Cardiac fibroblast (primary cell): ENCODE data around the gene ADAMTS4.

Experiments used
- DNase-seq, 2 donors: peaks; one replicate each; pipeline versions ENCODE4 v3.0.0 to v3.0.0-alpha.2; 2010; ENCODE audit warnings: low read depth in 2 of 2
- H3K4me3 ChIP-seq, 2 donors: replicated peaks in 1 of 2; 1 replicate in 1 of 2; 2 replicates in 1 of 2; pipeline ENCODE4 v1.5.1; 2011; ENCODE audit warnings: low read depth in 2 of 2, low read length in 2 of 2, mild to moderate bottlenecking in 2 of 2, moderate library complexity in 1 of 2
- CTCF ChIP-seq: IDR thresholded peaks from one replicate; pipeline ENCODE4 v1.5.1; 2011; ENCODE audit warnings: low read depth, mild to moderate bottlenecking, low read length, inconsistent platforms

The ADAMTS4 gene

GRCh38 chr1:161160671-161161145, 38.1 kb downstream of the ADAMTS4 start:
- TF ChIP-seq CTCF: no peak
- DNase-seq: no peak
- no peak overlapping the region for H3K4me3 ChIP-seq

GRCh38 chr1:161159913-161160243, 39.0 kb downstream of the ADAMTS4 start:
- TF ChIP-seq CTCF: no peak
- peak overlapping the region; percentile 91 to 97 for H3K4me3 ChIP-seq
- no peak for DNase-seq

- peak; percentile 91 to 92 for DNase-seq
- H3K4me3 ChIP-seq: peak within 1 kb of the TSS; percentile 91 to 97
- TF ChIP-seq CTCF: peak; percentile 67
These were observed 39.6 kb downstream of the ADAMTS4 start, which contains the start of gene USP21 for GRCh38 chr1:161159087-161159912. Gene USP21 (plus strand): TSS chr1:161159500. CDS start chr1:161160641, 1,141 bp downstream.

- DNase-seq: no peak
- peak overlapping the region in 1 of 2 donors; percentile 91 for H3K4me3 ChIP-seq
- no peak for TF ChIP-seq CTCF
These were observed 40.4 kb downstream of the ADAMTS4 start for GRCh38 chr1:161158316-161159010.

- DNase-seq: no peak
- H3K4me3 ChIP-seq: no peak overlapping the region
- no peak for TF ChIP-seq CTCF
These were observed 41.0 kb downstream of the ADAMTS4 start for GRCh38 chr1:161157867-161158266.

GRCh38 chr1:161153682-161154337, 45.0 kb downstream of the ADAMTS4 start, which contains the start of gene UFC1:
Gene UFC1 (plus strand): TSS chr1:161153978. CDS start chr1:161153998, 20 bp downstream.
- DNase-seq: peak; percentile 94 to 95
- no peak for TF ChIP-seq CTCF
- H3K4me3 ChIP-seq: peak within 1 kb of the TSS; percentile 80 to 85
